Measurements from ENCODE around the gene KDM5C. TPM values are rescaled to one million over a fixed set of nuclear protein-coding genes. Genes with fewer than 3 reads are reported as not detected.

The KDM5C gene
- total RNA-seq, 1 experiment from 2014 or later = 98.7 TPM

DNA sequence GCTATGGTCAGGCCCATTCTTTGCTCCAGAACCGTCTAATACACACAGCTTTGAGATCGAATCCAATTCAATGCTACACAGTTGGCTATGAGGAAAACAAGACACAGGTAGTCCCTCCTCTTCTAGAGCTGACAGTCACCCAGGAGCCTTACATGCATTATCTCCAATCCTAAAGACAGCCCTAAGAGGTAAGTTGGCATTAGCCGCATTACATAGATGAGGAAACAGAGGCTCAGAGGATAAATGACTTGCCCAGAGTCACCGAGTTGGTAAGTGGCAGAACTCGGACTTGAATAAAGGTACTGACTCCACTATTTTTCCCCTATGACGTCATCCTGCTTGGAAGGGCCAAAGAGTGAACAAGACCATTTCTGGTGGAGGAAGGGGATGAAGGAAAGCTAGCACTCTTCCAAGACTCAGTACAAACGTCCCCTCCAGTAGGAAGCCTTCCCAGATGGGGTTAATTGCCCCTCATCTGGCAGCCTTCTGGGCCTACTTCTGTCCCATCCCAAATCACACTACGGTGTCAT is 47.9 kb upstream of the KDM5C start:
- DNase-seq = no peak
- Histone ChIP-seq H3K56ac (ENCODE audit: insufficient read length, low read depth, low read length) (no peak overlapping the region), H3T11ph (ENCODE audit: low read length) (no peak overlapping the region), H3K4ac (ENCODE audit: low read depth, low read length) (no peak overlapping the region), H3K14ac (ENCODE audit: insufficient read depth, low read length) (no peak overlapping the region), H4K5ac (ENCODE audit: insufficient read length, low read depth, low read length) (no peak overlapping the region), H3K79me2 (ENCODE audit: insufficient read depth, low read length) (no peaks in the 10 kb centered on the region), H2AFZ (ENCODE audit: low read length) (no peak overlapping the region), H3K23ac (ENCODE audit: insufficient read length, low read depth, low read length) (no peak overlapping the region), H2AK5ac (ENCODE audit: insufficient read length, low read length) (no peak overlapping the region), H3K27ac (ENCODE audit: insufficient read length, low read depth, low read length) (no peak overlapping the region), H4K91ac (ENCODE audit: insufficient read length, low read depth, low read length) (no peak overlapping the region), H4K20me1 (ENCODE audit: control insufficient read depth, insufficient read depth, insufficient read length) (no peaks in the 10 kb centered on the region), H3K27me3 (ENCODE audit: insufficient read depth, low read length) (no peaks in the 10 kb centered on the region), H2BK120ac (ENCODE audit: low read depth, low read length, poor library complexity, severe bottlenecking) (no peak overlapping the region), H3K23me2 (ENCODE audit: insufficient read length, low read depth, low read length, poor library complexity, severe bottlenecking) (no peaks in the 10 kb centered on the region), H3K18ac (ENCODE audit: insufficient read length, low read depth, low read length) (no peak overlapping the region), H2BK15ac (ENCODE audit: low read depth, low read length) (no peak overlapping the region), H2BK20ac (ENCODE audit: low read depth, low read length, poor library complexity, severe bottlenecking) (no peak overlapping the region), H3K4me2 (ENCODE audit: insufficient read depth, insufficient read length, low read length) (no peak overlapping the region), H3K79me1 (ENCODE audit: insufficient read depth, low read depth, low read length, poor library complexity, severe bottlenecking) (no peaks in the 10 kb centered on the region), H3K9me3 (ENCODE audit: control insufficient read depth, low read depth, low read length) (peaks cover 50% of the 10 kb centered on the region), H3K4me1 (ENCODE audit: insufficient read depth, low read length) (no peaks in the 10 kb centered on the region), H2BK12ac (ENCODE audit: insufficient read length, low read depth, low read length) (no peak overlapping the region), H3K9ac (ENCODE audit: extremely low read depth, insufficient read length, low read length) (no peak overlapping the region), H2BK5ac (ENCODE audit: insufficient read length, low read length) (no peak overlapping the region), H4K8ac (replicated peaks; ENCODE audit: insufficient read length, low read depth, low read length) (no peak overlapping the region)
- Mint-ChIP-seq H3K27ac (no peak overlapping the region), H3K4me1 (no peaks in the 10 kb centered on the region), H3K36me3 (ENCODE audit: insufficient read depth in 1 of 3, low read depth in 3 of 3) (peaks cover 0 to 1% (median 0%) of the 10 kb centered on the region in 3 experiments; a peak in 1 of 7 replicates), H3K27me3 (ENCODE audit: low read depth) (no peaks in the 10 kb centered on the region), H3K4me3 (no peak overlapping the region), H3K9me3 (peaks cover 31 to 39% of the 10 kb centered on the region in 2 experiments)
- TF ChIP-seq, protein P1, sequence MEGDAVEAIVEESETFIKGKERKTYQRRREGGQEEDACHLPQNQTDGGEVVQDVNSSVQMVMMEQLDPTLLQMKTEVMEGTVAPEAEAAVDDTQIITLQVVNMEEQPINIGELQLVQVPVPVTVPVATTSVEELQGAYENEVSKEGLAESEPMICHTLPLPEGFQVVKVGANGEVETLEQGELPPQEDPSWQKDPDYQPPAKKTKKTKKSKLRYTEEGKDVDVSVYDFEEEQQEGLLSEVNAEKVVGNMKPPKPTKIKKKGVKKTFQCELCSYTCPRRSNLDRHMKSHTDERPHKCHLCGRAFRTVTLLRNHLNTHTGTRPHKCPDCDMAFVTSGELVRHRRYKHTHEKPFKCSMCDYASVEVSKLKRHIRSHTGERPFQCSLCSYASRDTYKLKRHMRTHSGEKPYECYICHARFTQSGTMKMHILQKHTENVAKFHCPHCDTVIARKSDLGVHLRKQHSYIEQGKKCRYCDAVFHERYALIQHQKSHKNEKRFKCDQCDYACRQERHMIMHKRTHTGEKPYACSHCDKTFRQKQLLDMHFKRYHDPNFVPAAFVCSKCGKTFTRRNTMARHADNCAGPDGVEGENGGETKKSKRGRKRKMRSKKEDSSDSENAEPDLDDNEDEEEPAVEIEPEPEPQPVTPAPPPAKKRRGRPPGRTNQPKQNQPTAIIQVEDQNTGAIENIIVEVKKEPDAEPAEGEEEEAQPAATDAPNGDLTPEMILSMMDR (conservative IDR thresholded peaks at IDR 0.05) = no peak
- no CpG with 5 or more reads among the region's 8 CpGs for WGBS (ENCODE audit: extremely low coverage, insufficient read length, low lambda C conversion rate)
